ENCODE data around the gene CAPN9. TPM values are rescaled to one million over a fixed set of nuclear protein-coding genes. Genes with fewer than 3 reads are reported as not detected.

Gene CAPN9
- total RNA-seq, 1 donor from 2014 or later, result not detected

DNA sequence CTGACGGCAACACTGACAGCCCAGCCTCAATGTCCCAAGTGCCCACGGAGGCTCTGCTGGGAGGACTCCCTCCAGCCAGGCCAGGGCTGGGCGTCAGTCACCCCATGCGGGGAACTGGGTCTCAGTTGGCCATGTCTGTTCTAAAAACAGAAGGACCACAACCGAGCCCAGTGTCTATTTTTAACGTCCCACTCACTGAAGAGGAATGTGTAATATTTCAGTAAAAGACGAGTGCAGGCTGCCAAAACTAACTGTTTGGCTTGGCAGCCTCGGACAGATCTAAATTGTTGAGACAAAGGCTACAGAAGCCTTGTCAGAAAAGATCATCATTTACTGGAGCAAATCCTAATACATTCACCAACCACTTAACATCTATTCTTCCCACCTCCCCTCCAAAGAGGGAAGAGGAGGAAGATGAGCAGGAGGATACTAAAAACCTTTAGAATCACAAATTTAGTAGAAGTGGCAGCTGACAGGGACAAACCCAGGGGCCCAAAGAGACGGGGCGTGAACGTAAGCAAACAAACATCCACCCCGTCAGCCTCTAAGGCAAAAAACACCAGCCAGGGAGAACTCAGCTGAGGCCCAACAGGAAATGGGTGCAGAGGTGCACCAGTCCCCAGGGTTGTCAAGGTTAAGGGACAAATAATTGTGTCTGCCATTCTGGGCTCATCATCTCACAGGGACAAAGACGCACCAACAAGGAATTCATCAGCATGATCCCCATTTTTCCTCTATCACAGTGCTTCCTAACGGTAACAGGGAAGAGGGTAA lies 102.5 kb downstream of the CAPN9 start:
- DNase-seq (ENCODE audit: low spot score), result peak; percentile 95

- DNase-seq (ENCODE audit: low spot score), result no peak
Observed at GRCh38 chr1:230850547-230850946, 103.4 kb downstream of the CAPN9 start.

- DNase-seq (ENCODE audit: low spot score), result peak; percentile 87
Observed at GRCh38 chr1:230851291-230851691, 104.1 kb downstream of the CAPN9 start.

Other genes with a start within 250 kb of the CAPN9 start
- gene COG2, start 104.9 kb upstream of the CAPN9 start, total RNA-seq (ENCODE audit: insufficient read depth, low replicate concordance), result 18.8 TPM
- not detected for gene AGT, start 33.3 kb upstream of the CAPN9 start, total RNA-seq (ENCODE audit: insufficient read depth, low replicate concordance)
- 85.2 TPM for gene C1orf198, start 121.1 kb downstream of the CAPN9 start, total RNA-seq (ENCODE audit: insufficient read depth, low replicate concordance)
- 4.8 TPM for gene TTC13, start 231.5 kb downstream of the CAPN9 start, total RNA-seq (ENCODE audit: insufficient read depth, low replicate concordance)
- gene ARV1, start 231.7 kb downstream of the CAPN9 start, total RNA-seq (ENCODE audit: insufficient read depth, low replicate concordance), result 10.8 TPM